H1 (cell line): ENCODE measurements around the gene SBK2. TPM values are rescaled to one million over a fixed set of nuclear protein-coding genes. Genes with fewer than 3 reads are reported as not detected.

Experiments used
- CTCF ChIA-PET: fragments of 300-600 bp; sonication (Branson Sonifier 250); formaldehyde crosslinking; loops from one replicate; lab custom pipeline; 2021; ENCODE audit not compliant: partially characterized antibody; lab: Charles Lee
- POLR2A ChIA-PET: fragments of 300-600 bp; sonication (Branson Sonifier 250); formaldehyde crosslinking; loops from one replicate; lab custom pipeline; 2021; ENCODE audit warnings: inconsistent platforms; ENCODE audit not compliant: partially characterized antibody; lab: Charles Lee
- DNase-seq, 2 experiments: peaks; one replicate each; pipeline versions ENCODE4 v3.0.0 to v3.0.0-alpha.2; 2010 to 2022; ENCODE audit warnings: low spot score in 2 of 2, low read depth in 1 of 2, mixed read lengths in 1 of 2
- FAIRE-seq: peaks from 2 replicates; lab custom pipeline; 2011; peaks lifted over from hg19 to GRCh38; lab: Jason Lieb, UNC
- H2AFZ ChIP-seq: 2 replicates; pipeline ENCODE4 v1.8.1; 2012; ENCODE audit warnings: low read length, inconsistent platforms
- H2AK5ac ChIP-seq: 2 replicates; pipeline ENCODE4 v1.6.1; 2013; ENCODE audit warnings: low read depth, low read length
- H2BK120ac ChIP-seq: replicated peaks from 2 replicates; pipeline ENCODE3; 2013; ENCODE audit warnings: low read depth, low read length, inconsistent platforms
- H2BK12ac ChIP-seq: 2 replicates; pipeline ENCODE4 v1.6.1; 2013; ENCODE audit warnings: low read depth, low read length
- H2BK15ac ChIP-seq: 2 replicates; pipeline ENCODE4 v1.6.1; 2013; ENCODE audit warnings: low read length
- H2BK20ac ChIP-seq: 2 replicates; pipeline ENCODE4 v1.6.1; 2013; ENCODE audit warnings: low read length
- H2BK5ac ChIP-seq: 2 replicates; pipeline ENCODE4 v1.6.1; 2013; ENCODE audit warnings: low read depth, low read length
- H3K14ac ChIP-seq: 2 replicates; pipeline ENCODE4 v1.6.1; 2013; ENCODE audit warnings: inconsistent platforms; ENCODE audit not compliant: insufficient read length
- H3K18ac ChIP-seq: 2 replicates; pipeline ENCODE4 v1.6.1; 2013; ENCODE audit warnings: low read length; ENCODE audit errors: extremely low read depth
- H3K23ac ChIP-seq: 2 replicates; pipeline ENCODE4 v1.6.1; 2013; ENCODE audit warnings: inconsistent platforms; ENCODE audit not compliant: insufficient read length
- H3K23me2 ChIP-seq: 2 replicates; pipeline ENCODE4 v1.6.1; 2013; ENCODE audit warnings: low read depth, low read length
- H3K27ac ChIP-seq: 2 replicates; pipeline ENCODE4 v1.6.1; 2011; ENCODE audit warnings: low read depth, low read length, inconsistent platforms
- H3K27me3 ChIP-seq, 4 experiments: replicated peaks in 1 of 4; 1 replicate in 1 of 4; 2 replicates in 3 of 4; pipeline versions ENCODE4 v1.6.1 to v1.8.1; 2011 to 2013; ENCODE audit warnings: low read length in 3 of 4, mild to moderate bottlenecking in 3 of 4, inconsistent platforms in 2 of 4, mixed read lengths in 2 of 4, moderate library complexity in 1 of 4; ENCODE audit not compliant: control insufficient read depth in 3 of 4, insufficient read depth in 3 of 4; ENCODE audit errors: extremely low read depth in 1 of 4
- H3K36me3 ChIP-seq, 4 experiments: 2 replicates each; pipeline versions ENCODE4 v1.6.1 to v1.8.1; 2011 to 2013; ENCODE audit warnings: mild to moderate bottlenecking in 4 of 4, low read length in 3 of 4, moderate library complexity in 2 of 4, control low read depth in 1 of 4, inconsistent platforms in 1 of 4; ENCODE audit not compliant: insufficient read depth in 4 of 4, control insufficient read depth in 2 of 4
- H3K4ac ChIP-seq: replicated peaks from 2 replicates; pipeline ENCODE3; 2013; ENCODE audit warnings: low read length, low read depth, mixed read lengths, inconsistent platforms; ENCODE audit not compliant: insufficient read length
- H3K4me1 ChIP-seq, 4 experiments: replicated peaks in 1 of 4; 1 replicate in 1 of 4; 2 replicates in 3 of 4; pipeline versions ENCODE4 v1.6.1 to v1.8.1; 2011 to 2013; ENCODE audit warnings: low read length in 3 of 4, inconsistent platforms in 2 of 4, mixed read lengths in 1 of 4; ENCODE audit not compliant: insufficient read depth in 4 of 4, control insufficient read depth in 3 of 4
- H3K4me2 ChIP-seq, 2 experiments: 2 replicates each; pipeline versions ENCODE4 v1.6.1 to v1.8.1; 2011 to 2013; ENCODE audit warnings: low read depth in 2 of 2, low read length in 2 of 2, control low read depth in 1 of 2, inconsistent platforms in 1 of 2, mild to moderate bottlenecking in 1 of 2; ENCODE audit not compliant: insufficient read depth in 1 of 2
- H3K4me3 ChIP-seq, 4 experiments: fragments of 200-600, 300-600 bp in 1 of 4; sonication (generic), shearing (Covaris generic), sonication (Bioruptor Twin) in 1 of 4; 2 replicates each; pipeline versions ENCODE4 v1.5.1 to v1.8.1; 2011 to 2016; ENCODE audit warnings: low read length in 4 of 4, low read depth in 3 of 4, control low read depth in 2 of 4, inconsistent platforms in 2 of 4, mild to moderate bottlenecking in 2 of 4, mixed read lengths in 1 of 4, moderate library complexity in 1 of 4; ENCODE audit not compliant: insufficient read depth in 2 of 4; ENCODE audit errors: extremely low read depth in 1 of 4
- H3K56ac ChIP-seq: replicated peaks from 2 replicates; pipeline ENCODE3; 2013; ENCODE audit warnings: low read depth, mild to moderate bottlenecking, mixed read lengths, low read length, inconsistent platforms; ENCODE audit not compliant: insufficient read length
- H3K79me1 ChIP-seq: 2 replicates; pipeline ENCODE4 v1.6.1; 2013; ENCODE audit warnings: low read depth, low read length, control low read depth
- H3K79me2 ChIP-seq, 2 experiments: 2 replicates each; pipeline versions ENCODE4 v1.6.1 to v1.8.1; 2012 to 2013; ENCODE audit warnings: low read length in 2 of 2, mild to moderate bottlenecking in 2 of 2, inconsistent platforms in 1 of 2; ENCODE audit not compliant: insufficient read depth in 2 of 2, control insufficient read depth in 1 of 2
- H3K9ac ChIP-seq, 4 experiments: replicated peaks in 1 of 4; 1 replicate in 1 of 4; 2 replicates in 3 of 4; pipeline versions ENCODE4 v1.6.1 to v1.8.1; 2011 to 2013; ENCODE audit warnings: low read depth in 3 of 4, low read length in 3 of 4, control low read depth in 2 of 4, mild to moderate bottlenecking in 2 of 4, moderate library complexity in 2 of 4, inconsistent platforms in 1 of 4; ENCODE audit errors: extremely low read depth in 1 of 4
- H3K9me3 ChIP-seq, 2 experiments: 2 replicates each; pipeline versions ENCODE4 v1.6.1 to v1.8.1; 2012 to 2013; ENCODE audit warnings: mild to moderate bottlenecking in 2 of 2, moderate library complexity in 2 of 2, control low read depth in 1 of 2, inconsistent platforms in 1 of 2, low read depth in 1 of 2, low read length in 1 of 2, mixed read lengths in 1 of 2; ENCODE audit not compliant: insufficient read depth in 2 of 2
- H4K20me1 ChIP-seq, 2 experiments: replicated peaks in 1 of 2; 2 replicates each; pipeline versions ENCODE3 to v1.8.1; 2011 to 2013; ENCODE audit warnings: inconsistent platforms in 2 of 2, low read length in 2 of 2, mild to moderate bottlenecking in 1 of 2; ENCODE audit not compliant: insufficient read depth in 2 of 2, control insufficient read depth in 1 of 2
- H4K5ac ChIP-seq: 2 replicates; pipeline ENCODE4 v1.6.1; 2013; ENCODE audit warnings: low read length, low read depth, mixed read lengths, inconsistent platforms; ENCODE audit not compliant: insufficient read length
- H4K8ac ChIP-seq: 2 replicates; pipeline ENCODE4 v1.8.0; 2013; ENCODE audit warnings: mild to moderate bottlenecking, moderate library complexity, low read length, inconsistent platforms; ENCODE audit not compliant: insufficient read depth; ENCODE audit errors: extremely low read depth
- H4K91ac ChIP-seq: replicated peaks from 2 replicates; pipeline ENCODE3; 2013; ENCODE audit warnings: low read length, mixed read lengths, inconsistent platforms; ENCODE audit not compliant: insufficient read length
- POU5F1 ChIP-seq: IDR thresholded peaks from 2 replicates; pipeline ENCODE4 v1.6.1; 2011; ENCODE audit warnings: low read depth, mild to moderate bottlenecking, low read length, moderate library complexity
- WGBS, 2 experiments: shearing (Covaris generic) in 1 of 2; methylation state at CpG; one replicate each; pipeline versions ENCODE4 v1.1.6 to v1.1.7; 2013 to 2015; ENCODE audit warnings: low lambda C conversion rate in 2 of 2, mixed read lengths in 2 of 2, inconsistent platforms in 1 of 2, low coverage in 1 of 2, missing lambda C conversion rate in 1 of 2; ENCODE audit not compliant: insufficient replicate concordance in 2 of 2, insufficient coverage in 1 of 2, insufficient read length in 1 of 2; ENCODE audit errors: extremely low coverage in 1 of 2, missing lambda C conversion rate in 1 of 2; 5-methylcytosine and 5-hydroxymethylcytosine counted together
- polyA plus RNA-seq, 7 experiments: library from polyadenylated mRNA; depleted of rRNA in 3 of 7; stranded (reverse) in 5 of 7; unstranded in 2 of 7; fragments of >200 nt in 5 of 7; fragments of 200-250 nt in 2 of 7; gene quantifications; 1 replicate in 5 of 7; 2 replicates in 1 of 7; 4 replicates in 1 of 7; pipeline versions ENCODE4 v1.2.1 to v1.2.3, GENCODE V29; 2011 to 2013; ENCODE audit warnings: missing spikeins in 2 of 7, mixed read lengths in 2 of 7
- total RNA-seq: library from RNA; stranded (reverse); fragmentation: NEBNext Ultra II Directional; extraction: Animal tissue kit (Norgen Biotek cat#: 25700); gene quantifications from 2 replicates; pipeline ENCODE4 v1.2.1, GENCODE V29; 2021
- TF ChIP-seq, protein P1 (sequence below), 3 experiments: IDR thresholded peaks; 1 replicate in 2 of 3; 2 replicates in 1 of 3; pipeline versions ENCODE4 v1.5.1 to v1.6.1; 2011; ENCODE audit warnings: low read length in 3 of 3, mild to moderate bottlenecking in 3 of 3, inconsistent platforms in 2 of 3, low read depth in 1 of 3, moderate library complexity in 1 of 3; ENCODE audit not compliant: insufficient read depth in 1 of 3; ENCODE audit errors: control extremely low read depth in 1 of 3

SBK2 gene
- total and polyA plus RNA-seq, 2 of the 8 experiments (the other 6 are each of a cell fraction or from before 2014, with no cell fraction given) = 3.2 to 4.1 TPM

DNA sequence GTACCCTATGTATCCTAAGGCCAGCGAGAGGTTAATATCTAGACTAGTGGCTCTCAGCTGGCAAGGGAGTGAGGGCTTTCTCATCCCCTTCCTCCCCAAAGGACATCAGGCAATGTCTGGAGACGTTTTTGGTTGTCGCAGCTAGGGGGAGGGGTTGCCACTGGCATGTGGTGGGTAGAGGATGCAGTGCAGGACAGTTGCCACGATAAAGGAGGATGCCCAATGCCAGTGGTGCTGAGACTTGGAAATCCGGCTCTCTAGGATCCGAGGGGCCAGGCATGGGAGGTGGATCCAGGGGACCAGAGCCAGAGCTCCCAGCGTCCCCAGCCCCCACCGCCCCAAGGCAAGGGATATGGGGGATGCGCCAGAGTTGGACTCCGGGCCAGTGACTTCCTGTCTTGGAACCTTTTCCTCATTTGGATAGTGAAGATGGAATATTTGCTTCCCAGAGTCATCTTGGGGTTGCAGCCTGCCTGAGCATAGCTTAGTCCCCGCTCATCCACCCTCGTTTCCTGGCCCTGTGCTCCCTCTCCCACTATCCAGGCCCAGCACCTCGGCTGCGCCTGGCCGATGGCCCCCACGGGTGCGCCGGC lies 43.8 kb downstream of the SBK2 start:
- H4K91ac ChIP-seq = no peak overlapping the region
- no peak overlapping the region for H3K14ac ChIP-seq
- no peak overlapping the region for H3K9ac ChIP-seq
- no peak for DNase-seq
- no peak overlapping the region for H3K4me2 ChIP-seq
- no peak overlapping the region for H2BK120ac ChIP-seq
- FAIRE-seq = no peak
- H3K56ac ChIP-seq = no peak overlapping the region
- H2BK5ac ChIP-seq = no peak overlapping the region
- H2BK15ac ChIP-seq = no peak overlapping the region
- no peaks in the 10 kb centered on the region for H3K9me3 ChIP-seq
- H3K4me3 ChIP-seq = no peak overlapping the region
- no peak overlapping the region for H3K27ac ChIP-seq
- H3K79me1 ChIP-seq = no peaks in the 10 kb centered on the region
- CTCF ChIA-PET = interaction anchor here (0.6 to 3.0 kb wide), 7 partner anchors 11 to 139 kb away, joined by 3 to 17 read pairs (median 4); no protein-coding TSS in a partner anchor
- WGBS, 2 experiments = 84% methylated on average over 16 of the region's 18 CpGs; no CpG with 5 or more reads in 1 of the 2 experiments
- H3K36me3 ChIP-seq = no peaks in the 10 kb centered on the region
- no peak overlapping the region; the same call in 1 of the 2 replicates for H3K18ac ChIP-seq
- no peak overlapping the region for H4K8ac ChIP-seq
- no peak overlapping the region for H2AFZ ChIP-seq
- H3K23ac ChIP-seq = no peak overlapping the region
- no peak overlapping the region for H2BK20ac ChIP-seq
- H2AK5ac ChIP-seq = no peak overlapping the region
- no peaks in the 10 kb centered on the region for H3K79me2 ChIP-seq
- no peak overlapping the region for H3K4ac ChIP-seq
- H4K5ac ChIP-seq = no peak overlapping the region
- H3K4me1 ChIP-seq = peaks cover 0 to 22% (median 13%) of the 10 kb centered on the region in 4 experiments; a peak in 6 of 7 replicates
- no peaks in the 10 kb centered on the region for H4K20me1 ChIP-seq
- peaks cover 3% of the 10 kb centered on the region for H3K23me2 ChIP-seq
- H3K27me3 ChIP-seq = no peaks in the 10 kb centered on the region; a peak in 2 of 7 replicates
- no peak overlapping the region for H2BK12ac ChIP-seq
- POLR2A ChIA-PET = interaction anchor here (0.6 to 7.5 kb wide), 5 partner anchors 10 to 56 kb away, joined by 3 to 57 read pairs (median 3); partner anchors contain the start of genes NAT14 and ZNF628
- TF ChIP-seq, protein P1, sequence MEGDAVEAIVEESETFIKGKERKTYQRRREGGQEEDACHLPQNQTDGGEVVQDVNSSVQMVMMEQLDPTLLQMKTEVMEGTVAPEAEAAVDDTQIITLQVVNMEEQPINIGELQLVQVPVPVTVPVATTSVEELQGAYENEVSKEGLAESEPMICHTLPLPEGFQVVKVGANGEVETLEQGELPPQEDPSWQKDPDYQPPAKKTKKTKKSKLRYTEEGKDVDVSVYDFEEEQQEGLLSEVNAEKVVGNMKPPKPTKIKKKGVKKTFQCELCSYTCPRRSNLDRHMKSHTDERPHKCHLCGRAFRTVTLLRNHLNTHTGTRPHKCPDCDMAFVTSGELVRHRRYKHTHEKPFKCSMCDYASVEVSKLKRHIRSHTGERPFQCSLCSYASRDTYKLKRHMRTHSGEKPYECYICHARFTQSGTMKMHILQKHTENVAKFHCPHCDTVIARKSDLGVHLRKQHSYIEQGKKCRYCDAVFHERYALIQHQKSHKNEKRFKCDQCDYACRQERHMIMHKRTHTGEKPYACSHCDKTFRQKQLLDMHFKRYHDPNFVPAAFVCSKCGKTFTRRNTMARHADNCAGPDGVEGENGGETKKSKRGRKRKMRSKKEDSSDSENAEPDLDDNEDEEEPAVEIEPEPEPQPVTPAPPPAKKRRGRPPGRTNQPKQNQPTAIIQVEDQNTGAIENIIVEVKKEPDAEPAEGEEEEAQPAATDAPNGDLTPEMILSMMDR (IDR thresholded peaks at IDR 0.05; ENCODE audit: control extremely low read depth in 1 of 3, insufficient read depth in 1 of 3, low read depth in 1 of 3, low read length in 3 of 3) = peak in 2 of 3 experiments; percentile 4 to 7; a peak in 2 of 4 replicates
- TF ChIP-seq POU5F1 = no peak
